ENCODE measurements around the gene TGFBR1.

TGFBR1 gene

GRCh38 chr9:99130069-99130468 lies 25.2 kb downstream of the TGFBR1 start:
- in situ Hi-C loops (cut with HindIII; ENCODE audit: low sequenced_read_pairs): no loop called here

GRCh38 chr9:99133145-99133544 lies 28.2 kb downstream of the TGFBR1 start:
- in situ Hi-C loops (cut with HindIII; ENCODE audit: low sequenced_read_pairs): no loop called here

GRCh38 chr9:99134893-99135341 lies 30.0 kb downstream of the TGFBR1 start:
- in situ Hi-C loops (cut with HindIII; ENCODE audit: low sequenced_read_pairs): no loop called here

- in situ Hi-C loops (cut with HindIII; ENCODE audit: low sequenced_read_pairs): no loop called here
Observed at GRCh38 chr9:99135456-99135855, 30.5 kb downstream of the TGFBR1 start.

GRCh38 chr9:99137225-99137624 lies 32.3 kb downstream of the TGFBR1 start:
- in situ Hi-C loops (cut with HindIII; ENCODE audit: low sequenced_read_pairs): no loop called here

GRCh38 chr9:99137891-99138290 lies 33.0 kb downstream of the TGFBR1 start:
- in situ Hi-C loops (cut with HindIII; ENCODE audit: low sequenced_read_pairs): no loop called here

GRCh38 chr9:99138424-99139284 lies 33.7 kb downstream of the TGFBR1 start:
- in situ Hi-C loops (cut with HindIII; ENCODE audit: low sequenced_read_pairs): no loop called here

GRCh38 chr9:99139868-99140267 lies 35.0 kb downstream of the TGFBR1 start:
- in situ Hi-C loops (cut with HindIII; ENCODE audit: low sequenced_read_pairs): loop anchor here (5.0 to 10.0 kb wide), 2 partner anchors 143 to 295 kb away; no protein-coding TSS in a partner anchor

GRCh38 chr9:99140685-99141314 lies 35.9 kb downstream of the TGFBR1 start:
- in situ Hi-C loops (cut with HindIII; ENCODE audit: low sequenced_read_pairs): loop anchor here (5.0 to 10.0 kb wide), 2 partner anchors 143 to 296 kb away; no protein-coding TSS in a partner anchor

GRCh38 chr9:99141849-99142248 lies 36.9 kb downstream of the TGFBR1 start:
- in situ Hi-C loops (cut with HindIII; ENCODE audit: low sequenced_read_pairs): loop anchor here (5.0 to 10.0 kb wide), 2 partner anchors 145 to 297 kb away; no protein-coding TSS in a partner anchor

- in situ Hi-C loops (cut with HindIII; ENCODE audit: low sequenced_read_pairs): loop anchor here (5.0 to 10.0 kb wide), 2 partner anchors 145 to 297 kb away; no protein-coding TSS in a partner anchor
Observed at GRCh38 chr9:99142275-99142674, 37.4 kb downstream of the TGFBR1 start.

- in situ Hi-C loops (cut with HindIII; ENCODE audit: low sequenced_read_pairs): loop anchor here (5.0 to 10.0 kb wide), 2 partner anchors 146 to 299 kb away; no protein-coding TSS in a partner anchor
Observed at GRCh38 chr9:99143655-99144054, 38.7 kb downstream of the TGFBR1 start.

- in situ Hi-C loops (cut with HindIII; ENCODE audit: low sequenced_read_pairs): loop anchor here (5.0 to 10.0 kb wide), 2 partner anchors 148 to 300 kb away; no protein-coding TSS in a partner anchor
Observed at GRCh38 chr9:99144966-99145365, 40.1 kb downstream of the TGFBR1 start.

- in situ Hi-C loops (cut with HindIII; ENCODE audit: low sequenced_read_pairs): loop anchor here (10.0 kb wide), 1 partner anchor 302 kb away; no protein-coding TSS in a partner anchor
Observed at GRCh38 chr9:99146574-99146973, 41.7 kb downstream of the TGFBR1 start.

- in situ Hi-C loops (cut with HindIII; ENCODE audit: low sequenced_read_pairs): loop anchor here (10.0 kb wide), 1 partner anchor 302 kb away; no protein-coding TSS in a partner anchor
Observed at GRCh38 chr9:99147177-99147576, 42.3 kb downstream of the TGFBR1 start.

- in situ Hi-C loops (cut with HindIII; ENCODE audit: low sequenced_read_pairs): no loop called here
Observed at GRCh38 chr9:99150451-99151171, 45.7 kb downstream of the TGFBR1 start.

- in situ Hi-C loops (cut with HindIII; ENCODE audit: low sequenced_read_pairs): no loop called here
Observed at GRCh38 chr9:99154356-99154755, 49.4 kb downstream of the TGFBR1 start.

- in situ Hi-C loops (cut with HindIII; ENCODE audit: low sequenced_read_pairs): no loop called here
Observed at GRCh38 chr9:99155736-99156135, 50.8 kb downstream of the TGFBR1 start.

GRCh38 chr9:99158629-99159028 lies 53.7 kb downstream of the TGFBR1 start:
- in situ Hi-C loops (cut with HindIII; ENCODE audit: low sequenced_read_pairs): no loop called here

- in situ Hi-C loops (cut with HindIII; ENCODE audit: low sequenced_read_pairs): no loop called here
Observed at GRCh38 chr9:99160173-99160572, 55.3 kb downstream of the TGFBR1 start.

Data from DLD1 (cell line).